Chondrocyte (in vitro differentiated cells): Measurements from ENCODE around the gene SULT1A2. TPM values are rescaled to one million over a fixed set of nuclear protein-coding genes. Genes with fewer than 3 reads are reported as not detected.
"Not testable (repeated sequence)": the region's sequence is repeated elsewhere in the genome, so short reads cannot be mapped to it uniquely, and the experiment has no call there.

Experiments
- DNase-seq: peaks from one replicate; pipeline ENCODE4 v3.0.0; 2021; ENCODE audit warnings: mixed read lengths, low spot score
- H3K27ac Mint-ChIP-seq: one replicate; pipeline ENCODE4 v1.8.0; 2021; ENCODE audit warnings: mild to moderate bottlenecking, moderate library complexity, mixed read lengths; ENCODE audit not compliant: unreplicated experiment
- H3K27me3 Mint-ChIP-seq: 2 replicates; pipeline ENCODE4 v1.8.0; 2021; ENCODE audit warnings: low read depth, mixed read lengths
- H3K36me3 Mint-ChIP-seq: 2 replicates; pipeline ENCODE4 v1.8.0; 2021; ENCODE audit warnings: low read depth, mixed read lengths
- H3K4me1 Mint-ChIP-seq: 2 replicates; pipeline ENCODE4 v1.8.0; 2021; ENCODE audit warnings: low read depth, mild to moderate bottlenecking, mixed read lengths
- H3K4me3 Mint-ChIP-seq: one replicate; pipeline ENCODE4 v1.8.0; 2021; ENCODE audit warnings: mild to moderate bottlenecking, moderate library complexity, mixed read lengths; ENCODE audit not compliant: unreplicated experiment
- H3K9me3 Mint-ChIP-seq: 2 replicates; pipeline ENCODE4 v1.8.0; 2021; ENCODE audit warnings: low read depth, mixed read lengths
- total RNA-seq: library from RNA; stranded (reverse); gene quantifications from 3 replicates; pipeline ENCODE4 v1.2.1, GENCODE V29; 2021
- TF ChIP-seq, protein P1 (sequence below): fragments of 200-600 bp; sonication (generic); IDR thresholded peaks from 2 replicates; pipeline ENCODE4 v1.5.0; 2021; ENCODE audit warnings: antibody characterized with exemption, mild to moderate bottlenecking, moderate library complexity

SULT1A2 gene
- total RNA-seq, 1 donor from 2014 or later, result not detected

DNA sequence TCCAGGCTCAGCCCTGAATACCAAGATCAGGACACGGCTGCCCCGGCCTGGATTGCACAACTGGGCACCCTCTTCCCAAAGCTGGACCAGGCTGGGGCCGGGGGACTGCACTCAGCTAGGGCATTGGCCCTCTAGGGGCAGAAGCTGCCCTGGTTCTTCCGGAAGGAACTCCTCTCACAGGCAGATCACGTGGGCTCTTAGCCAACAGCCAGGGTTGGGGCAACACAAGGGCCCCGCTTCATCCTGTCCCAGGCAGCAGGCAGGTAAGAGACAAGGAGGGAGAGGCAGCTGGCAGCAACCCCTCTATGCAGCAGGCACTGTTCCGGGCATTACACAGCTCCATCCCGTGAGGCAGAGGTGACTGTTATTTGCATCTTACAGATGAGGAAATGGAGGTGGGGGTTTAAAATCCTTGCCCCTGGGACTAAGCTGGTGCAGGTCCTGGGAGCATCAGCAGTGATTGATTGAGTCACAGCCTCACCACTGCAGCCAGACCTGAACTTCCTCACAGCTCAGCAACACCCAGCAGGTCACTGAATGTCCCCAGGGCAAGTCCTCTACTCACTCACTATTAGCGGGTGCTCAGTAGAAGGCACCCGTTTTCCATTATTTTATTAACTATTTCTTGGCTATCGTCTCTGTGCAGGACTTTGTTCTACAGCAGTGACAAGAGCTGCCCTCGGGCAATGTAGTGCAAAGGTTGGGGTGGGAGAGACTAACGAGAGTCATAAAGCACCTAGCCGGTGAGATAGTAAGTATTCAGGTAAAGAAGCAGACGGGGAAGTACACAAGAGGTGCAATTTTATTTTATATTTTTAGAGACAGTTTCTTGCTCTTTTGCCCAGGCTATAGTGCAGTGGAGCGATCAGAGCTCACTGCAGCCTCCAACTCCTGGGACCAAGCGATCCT, 2.8 kb upstream of the SULT1A2 start:
- not testable (repeated sequence) for H3K27me3 Mint-ChIP-seq, DNase-seq, H3K9me3 Mint-ChIP-seq, H3K4me1 Mint-ChIP-seq, H3K36me3 Mint-ChIP-seq, H3K27ac Mint-ChIP-seq, H3K4me3 Mint-ChIP-seq

DNA sequence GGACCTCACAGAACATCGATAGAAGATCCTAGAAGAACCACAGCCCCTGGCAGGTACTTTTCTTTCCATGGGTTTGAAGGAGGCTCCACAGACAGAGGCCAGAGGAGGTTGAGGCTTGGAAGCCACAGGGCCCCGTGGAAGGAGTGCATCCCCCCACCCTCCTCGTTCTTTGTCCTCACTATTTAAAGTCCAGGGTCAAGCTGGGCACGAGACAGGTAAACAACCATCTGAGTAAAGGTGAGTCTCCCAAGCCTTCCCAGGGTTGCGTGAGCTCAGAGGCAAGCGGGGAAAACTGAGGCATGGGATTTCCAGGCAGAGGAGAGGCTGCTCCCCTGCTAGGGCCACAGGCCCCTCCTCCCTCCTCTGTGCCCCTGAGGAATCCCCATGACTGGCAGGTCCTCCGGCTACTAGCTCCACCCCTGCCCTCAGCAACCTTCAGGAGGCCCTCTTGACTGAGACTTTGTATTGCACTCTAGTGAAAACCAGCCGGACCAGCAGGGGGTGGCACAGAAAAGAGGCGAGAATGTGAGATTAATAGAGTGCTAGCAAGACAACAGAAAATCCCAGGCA, 927 bp upstream of the SULT1A2 start:
- DNase-seq, result peak; percentile 35
- H3K4me1 Mint-ChIP-seq, result peaks cover 6% of the 10 kb centered on the region
- no peaks in the 10 kb centered on the region for H3K9me3 Mint-ChIP-seq
- H3K4me3 Mint-ChIP-seq, result no peak overlapping the region
- H3K27me3 Mint-ChIP-seq, result no peaks in the 10 kb centered on the region
- TF ChIP-seq, protein P1, sequence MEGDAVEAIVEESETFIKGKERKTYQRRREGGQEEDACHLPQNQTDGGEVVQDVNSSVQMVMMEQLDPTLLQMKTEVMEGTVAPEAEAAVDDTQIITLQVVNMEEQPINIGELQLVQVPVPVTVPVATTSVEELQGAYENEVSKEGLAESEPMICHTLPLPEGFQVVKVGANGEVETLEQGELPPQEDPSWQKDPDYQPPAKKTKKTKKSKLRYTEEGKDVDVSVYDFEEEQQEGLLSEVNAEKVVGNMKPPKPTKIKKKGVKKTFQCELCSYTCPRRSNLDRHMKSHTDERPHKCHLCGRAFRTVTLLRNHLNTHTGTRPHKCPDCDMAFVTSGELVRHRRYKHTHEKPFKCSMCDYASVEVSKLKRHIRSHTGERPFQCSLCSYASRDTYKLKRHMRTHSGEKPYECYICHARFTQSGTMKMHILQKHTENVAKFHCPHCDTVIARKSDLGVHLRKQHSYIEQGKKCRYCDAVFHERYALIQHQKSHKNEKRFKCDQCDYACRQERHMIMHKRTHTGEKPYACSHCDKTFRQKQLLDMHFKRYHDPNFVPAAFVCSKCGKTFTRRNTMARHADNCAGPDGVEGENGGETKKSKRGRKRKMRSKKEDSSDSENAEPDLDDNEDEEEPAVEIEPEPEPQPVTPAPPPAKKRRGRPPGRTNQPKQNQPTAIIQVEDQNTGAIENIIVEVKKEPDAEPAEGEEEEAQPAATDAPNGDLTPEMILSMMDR, result no peak
- H3K36me3 Mint-ChIP-seq, result no peaks in the 10 kb centered on the region
- no peak overlapping the region for H3K27ac Mint-ChIP-seq

DNA sequence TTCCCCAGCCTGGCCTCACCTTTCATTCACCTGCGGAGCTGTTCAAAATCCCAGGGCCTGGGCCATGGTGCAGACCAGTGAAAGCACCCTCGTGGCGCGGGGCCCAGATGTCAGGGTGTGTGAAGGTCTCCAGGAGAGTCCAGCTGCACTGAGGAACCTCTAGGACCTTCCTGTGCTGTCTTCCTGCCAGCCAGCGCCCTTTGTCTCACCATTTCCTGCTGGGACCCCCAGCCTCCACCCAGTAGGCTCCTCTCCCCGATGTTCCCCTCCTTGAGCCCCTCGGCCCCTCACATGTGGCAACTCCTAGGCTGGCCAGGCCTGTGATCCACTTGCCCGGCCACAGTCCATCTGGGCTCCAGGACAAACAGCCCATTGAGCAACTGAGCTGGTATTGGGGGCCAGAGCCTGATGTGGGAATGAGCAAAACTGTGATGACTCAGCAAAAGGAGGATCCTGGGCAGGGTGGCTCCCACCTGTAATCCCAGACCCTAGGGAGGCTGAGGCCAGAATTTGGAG, 677 bp downstream of the SULT1A2 start:
- H3K9me3 Mint-ChIP-seq, result no peaks in the 10 kb centered on the region
- no peak overlapping the region for H3K27ac Mint-ChIP-seq
- peaks cover 6% of the 10 kb centered on the region for H3K4me1 Mint-ChIP-seq
- H3K27me3 Mint-ChIP-seq, result no peaks in the 10 kb centered on the region
- DNase-seq, result no peak
- TF ChIP-seq, protein P1, result no peak
- H3K4me3 Mint-ChIP-seq, result no peak overlapping the region
- peaks cover 5% of the 10 kb centered on the region for H3K36me3 Mint-ChIP-seq

DNA sequence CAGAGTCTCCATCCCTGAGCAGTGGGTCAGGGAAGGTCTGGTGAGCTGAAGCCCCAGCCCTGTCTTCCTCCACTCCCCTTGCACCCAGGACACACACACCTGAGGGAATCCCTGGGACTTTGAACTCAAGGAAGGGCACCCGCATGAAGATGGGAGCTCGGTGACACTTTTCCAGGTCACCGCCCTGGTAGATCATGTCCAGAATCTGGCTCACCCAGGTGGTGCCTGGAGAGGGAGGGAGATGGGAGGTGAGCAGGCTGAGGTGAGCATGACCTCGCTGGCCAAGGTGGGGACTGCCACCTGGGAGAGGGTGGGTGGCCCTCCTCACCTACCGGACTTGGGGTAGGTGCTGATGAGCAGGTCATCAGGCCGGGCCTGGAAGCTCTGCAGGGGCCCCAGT, 1.4 kb downstream of the SULT1A2 start:
- H3K4me1 Mint-ChIP-seq, H3K4me3 Mint-ChIP-seq, H3K27me3 Mint-ChIP-seq, H3K27ac Mint-ChIP-seq, H3K36me3 Mint-ChIP-seq, H3K9me3 Mint-ChIP-seq: not testable (repeated sequence)
- DNase-seq, result peak; percentile 83

DNA sequence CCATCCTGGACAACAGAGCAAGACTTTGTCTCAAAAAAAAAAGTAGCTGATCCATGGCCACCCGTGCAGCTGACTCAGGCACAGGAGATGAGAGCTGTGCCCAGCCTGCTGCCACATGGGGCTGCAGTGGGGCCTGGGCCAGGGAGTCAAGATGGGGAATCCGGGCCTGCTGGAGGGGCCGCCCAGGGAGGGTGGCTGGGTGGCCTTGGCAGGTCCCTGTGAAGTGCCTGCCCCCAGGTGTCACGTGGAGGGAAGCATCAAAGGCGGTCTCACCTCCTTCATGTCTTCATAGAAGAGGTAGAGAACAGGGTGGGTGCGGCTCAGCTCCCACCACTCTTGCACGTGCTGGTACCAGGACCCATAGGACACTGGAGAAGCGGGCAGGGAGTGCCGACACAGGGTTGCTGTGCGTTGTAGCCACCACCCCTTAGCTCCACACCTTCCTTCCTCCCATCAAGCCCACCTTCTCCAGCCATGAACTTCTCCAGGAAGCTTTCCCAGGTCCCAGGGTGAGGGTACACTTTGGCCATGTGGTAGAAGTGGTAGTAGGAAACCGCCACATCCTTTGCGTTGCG, 3.8 kb downstream of the SULT1A2 start:
- no peaks in the 10 kb centered on the region for H3K27me3 Mint-ChIP-seq
- H3K36me3 Mint-ChIP-seq, result peaks cover 20% of the 10 kb centered on the region
- no peak overlapping the region for H3K27ac Mint-ChIP-seq
- no peak overlapping the region for H3K4me3 Mint-ChIP-seq
- H3K4me1 Mint-ChIP-seq, result peaks cover 6% of the 10 kb centered on the region
- DNase-seq, result no peak
- H3K9me3 Mint-ChIP-seq, result no peaks in the 10 kb centered on the region
- TF ChIP-seq, protein P1, result no peak

DNA sequence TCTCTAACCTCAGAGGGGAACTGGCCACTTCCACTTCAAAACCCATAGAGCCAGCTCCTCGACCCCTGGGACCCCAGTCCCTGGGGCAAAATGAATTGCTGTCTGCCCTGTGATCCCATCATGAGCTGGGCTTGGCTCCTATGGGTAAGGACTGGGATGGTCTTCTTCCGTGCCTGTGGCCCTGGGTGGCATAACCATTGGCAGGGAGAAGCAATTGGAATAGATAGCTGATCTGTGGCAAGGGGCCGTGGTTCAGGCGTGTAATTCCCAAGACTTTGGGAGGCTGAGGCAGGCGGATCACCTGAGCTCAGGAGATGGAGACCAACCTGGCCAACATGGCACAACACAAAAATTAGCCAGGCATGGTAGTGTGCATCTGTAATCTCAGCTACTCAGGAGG, 4.3 kb downstream of the SULT1A2 start:
- no peak overlapping the region for H3K4me3 Mint-ChIP-seq
- H3K4me1 Mint-ChIP-seq, result peaks cover 7% of the 10 kb centered on the region

More for the DNA sequence above, 4.3 kb downstream of the SULT1A2 start:
- no peak for DNase-seq
- no peaks in the 10 kb centered on the region for H3K9me3 Mint-ChIP-seq
- TF ChIP-seq, protein P1, result no peak
- H3K27ac Mint-ChIP-seq, result no peak overlapping the region
- H3K36me3 Mint-ChIP-seq, result peaks cover 20% of the 10 kb centered on the region
- H3K27me3 Mint-ChIP-seq, result no peaks in the 10 kb centered on the region
